Neural cell (in vitro differentiated cells): ENCODE results near the gene RAB3A. TPM values are rescaled to one million over a fixed set of nuclear protein-coding genes. Genes with fewer than 3 reads are reported as not detected.

ENCODE experiments used
- H2AFZ ChIP-seq: fragments of 200-600, 300-800 bp; sonication (generic), shearing (Covaris generic); 2 replicates; pipeline ENCODE4 v1.6.0; 2014; ENCODE audit warnings: low read depth, mild to moderate bottlenecking, antibody characterized with exemption, low read length, moderate library complexity
- H3F3A ChIP-seq: fragments of 200-600 bp; shearing (Covaris generic); 2 replicates; pipeline ENCODE4 v1.6.1; 2016; ENCODE audit warnings: mild to moderate bottlenecking, moderate library complexity, mixed read lengths, antibody characterized with exemption, low read length; ENCODE audit not compliant: insufficient read depth, poor library complexity, severe bottlenecking
- H3K27ac ChIP-seq: fragments of 200-600, 300-800 bp; sonication (generic), shearing (Covaris generic); 2 replicates; pipeline ENCODE4 v1.5.1; 2014; ENCODE audit warnings: mild to moderate bottlenecking, low read length, moderate library complexity
- H3K27me3 ChIP-seq: fragments of 300-800, 200-600 bp; sonication (generic), shearing (Covaris generic); 2 replicates; pipeline ENCODE4 v1.6.0; 2014; ENCODE audit warnings: mild to moderate bottlenecking, low read depth, low read length, moderate library complexity; ENCODE audit not compliant: insufficient read depth
- H3K36me3 ChIP-seq: fragments of 300-800, 200-600 bp; sonication (generic), shearing (Covaris generic); 2 replicates; pipeline ENCODE4 v1.5.1; 2014; ENCODE audit warnings: mild to moderate bottlenecking, antibody characterized with exemption, low read length, moderate library complexity; ENCODE audit not compliant: insufficient read depth
- H3K4me2 ChIP-seq: fragments of 300-800, 200-600 bp; sonication (generic), shearing (Covaris generic); 2 replicates; pipeline ENCODE4 v1.6.0; 2014; ENCODE audit warnings: mild to moderate bottlenecking, low read length
- H3K4me3 ChIP-seq: fragments of 300-800, 200-600 bp; sonication (generic), shearing (Covaris generic); 2 replicates; pipeline ENCODE4 v1.5.1; 2014; ENCODE audit warnings: mild to moderate bottlenecking, low read length, moderate library complexity
- H3K79me2 ChIP-seq: fragments of 200-600 bp; shearing (Covaris generic); replicated peaks from 2 replicates; pipeline ENCODE4 v1.6.0; 2014; ENCODE audit warnings: mild to moderate bottlenecking, low read length, moderate library complexity; ENCODE audit not compliant: insufficient read depth
- H3K9ac ChIP-seq: fragments of 300-800, 200-600 bp; sonication (generic), shearing (Covaris generic); 2 replicates; pipeline ENCODE4 v1.6.1; 2016; ENCODE audit warnings: mild to moderate bottlenecking, low read length, mixed read lengths
- H3K9me2 ChIP-seq: fragments of 200-600 bp; shearing (Covaris generic); 2 replicates; pipeline ENCODE4 v1.6.1; 2016; ENCODE audit warnings: mild to moderate bottlenecking, low read length, mixed read lengths; ENCODE audit not compliant: insufficient read depth
- H3K9me3 ChIP-seq: fragments of 200-600, 300-800 bp; sonication (generic), shearing (Covaris generic); 2 replicates; pipeline ENCODE4 v1.6.1; 2016; ENCODE audit warnings: mild to moderate bottlenecking, mixed run types, low read length, moderate library complexity, mixed read lengths
- H4K20me1 ChIP-seq: fragments of 200-600 bp; shearing (Covaris generic); 2 replicates; pipeline ENCODE4 v1.6.1; 2016; ENCODE audit warnings: mild to moderate bottlenecking, mixed run types; ENCODE audit not compliant: insufficient read depth
- CTCF ChIP-seq: fragments of 450-650 bp; IDR thresholded peaks from 2 replicates; pipeline ENCODE4 v1.5.1; 2014; ENCODE audit warnings: antibody characterized with exemption, mild to moderate bottlenecking, moderate library complexity; ENCODE audit not compliant: poor library complexity, severe bottlenecking
- EP300 ChIP-seq: fragments of 450-650 bp; conservative IDR thresholded peaks from 2 replicates; pipeline ENCODE4 v1.6.1; 2014; ENCODE audit warnings: antibody characterized with exemption, mild to moderate bottlenecking, moderate library complexity; ENCODE audit not compliant: poor library complexity, severe bottlenecking
- EZH2 ChIP-seq: fragments of 200-600, 300-800 bp; shearing (Covaris generic), sonication (generic); IDR thresholded peaks from 2 replicates; pipeline ENCODE4 v1.6.1; 2014; ENCODE audit warnings: antibody characterized with exemption, low read length, borderline replicate concordance, mild to moderate bottlenecking; ENCODE audit not compliant: insufficient read depth, poor library complexity, severe bottlenecking
- MXI1 ChIP-seq: fragments of 450-650 bp; conservative IDR thresholded peaks from 2 replicates; pipeline ENCODE4 v1.6.1; 2014; ENCODE audit warnings: antibody characterized with exemption, mild to moderate bottlenecking; ENCODE audit not compliant: poor library complexity, severe bottlenecking
- POLR2AphosphoS5 ChIP-seq: IDR thresholded peaks from 2 replicates; pipeline ENCODE4 v1.6.1; 2012
- RAD21 ChIP-seq: fragments of 450-650 bp; conservative IDR thresholded peaks from 2 replicates; pipeline ENCODE4 v1.6.1; 2014; ENCODE audit warnings: antibody characterized with exemption, mild to moderate bottlenecking, moderate library complexity
- REST ChIP-seq: IDR thresholded peaks from 2 replicates; pipeline ENCODE4 v1.6.1; 2012; ENCODE audit warnings: borderline replicate concordance
- SMC3 ChIP-seq: fragments of 450-650 bp; conservative IDR thresholded peaks from 2 replicates; pipeline ENCODE4 v1.6.1; 2014; ENCODE audit warnings: antibody characterized with exemption, mild to moderate bottlenecking, moderate library complexity; ENCODE audit not compliant: poor library complexity
- TAF1 ChIP-seq: IDR thresholded peaks from 2 replicates; pipeline ENCODE4 v1.6.1; 2012; ENCODE audit warnings: low read depth
- polyA plus RNA-seq: library from polyadenylated mRNA; depleted of rRNA; stranded (reverse); fragments of >200 nt; gene quantifications from 2 replicates; pipeline ENCODE4 v1.2.3, GENCODE V29; 2014

RAB3A gene
- polyA plus RNA-seq, 1 donor from 2014 or later: 32.3 TPM

GRCh38 chr19:18197941-18198340 is 5.9 kb downstream of the RAB3A start:
- Histone ChIP-seq H3K36me3 (no peaks in the 10 kb centered on the region), H3K4me3 (no peak overlapping the region), H3K9me2 (no peaks in the 10 kb centered on the region), H3K9me3 (no peaks in the 10 kb centered on the region), H3K4me2 (no peak overlapping the region), H2AFZ (no peak overlapping the region), H3K27ac (no peak overlapping the region), H3K9ac (no peak overlapping the region), H3K79me2 (peaks cover 12% of the 10 kb centered on the region), H4K20me1 (no peaks in the 10 kb centered on the region), H3F3A (no peaks in the 10 kb centered on the region), H3K27me3 (no peaks in the 10 kb centered on the region)
- TF ChIP-seq REST (no peak), MXI1 (no peak), TAF1 (no peak), EZH2 (no peak), CTCF (no peak), EP300 (no peak)

GRCh38 chr19:18197306-18197705 is 6.5 kb downstream of the RAB3A start:
- Histone ChIP-seq H3K79me2 (peaks cover 8% of the 10 kb centered on the region), H3F3A (no peaks in the 10 kb centered on the region), H3K36me3 (no peaks in the 10 kb centered on the region), H3K4me2 (no peak overlapping the region), H2AFZ (no peak overlapping the region), H3K27me3 (no peaks in the 10 kb centered on the region), H3K9me3 (no peaks in the 10 kb centered on the region), H3K27ac (no peak overlapping the region), H4K20me1 (no peaks in the 10 kb centered on the region), H3K9me2 (no peaks in the 10 kb centered on the region), H3K9ac (no peak overlapping the region), H3K4me3 (no peak overlapping the region)
- TF ChIP-seq POLR2AphosphoS5: no peak
- TF ChIP-seq TAF1: no peak
- no peak for TF ChIP-seq EP300
- TF ChIP-seq REST: no peak
- TF ChIP-seq RAD21: no peak
- TF ChIP-seq CTCF: no peak
- TF ChIP-seq SMC3: no peak
- no peak for TF ChIP-seq EZH2
- no peak for TF ChIP-seq MXI1
